ENCODE results near the gene PCK1. TPM values are rescaled to one million over a fixed set of nuclear protein-coding genes. Genes with fewer than 3 reads are reported as not detected.

PCK1 gene
- total and polyA plus RNA-seq, 2 of the 13 experiments (the other 11 are each of a cell fraction or from before 2014, with no cell fraction given): 6.5 to 12.6 TPM

DNA sequence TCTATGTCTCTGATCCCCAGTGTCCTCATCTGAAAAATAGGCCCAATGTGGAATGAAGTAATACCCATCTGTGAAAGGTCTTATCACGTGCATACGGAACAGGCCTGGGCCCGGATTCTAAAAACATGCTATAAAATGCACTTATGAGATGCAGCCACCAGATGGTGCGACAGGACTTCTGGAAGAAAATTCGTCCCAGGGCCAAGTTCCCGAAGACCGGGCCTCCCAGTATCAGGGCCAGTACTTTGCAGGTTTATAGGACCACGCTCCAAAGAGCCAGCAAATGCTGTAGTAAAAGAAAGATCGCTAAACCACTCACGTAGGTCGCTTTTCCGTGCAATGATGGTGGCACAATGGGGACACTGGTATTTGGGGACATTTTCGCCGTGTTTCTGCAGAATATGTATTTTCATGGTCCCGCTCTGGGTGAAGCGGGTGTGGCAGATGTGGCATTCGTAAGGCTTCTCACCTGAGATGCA is 46.6 kb upstream of the PCK1 start (continued):
- TF ChIP-seq, protein P1, sequence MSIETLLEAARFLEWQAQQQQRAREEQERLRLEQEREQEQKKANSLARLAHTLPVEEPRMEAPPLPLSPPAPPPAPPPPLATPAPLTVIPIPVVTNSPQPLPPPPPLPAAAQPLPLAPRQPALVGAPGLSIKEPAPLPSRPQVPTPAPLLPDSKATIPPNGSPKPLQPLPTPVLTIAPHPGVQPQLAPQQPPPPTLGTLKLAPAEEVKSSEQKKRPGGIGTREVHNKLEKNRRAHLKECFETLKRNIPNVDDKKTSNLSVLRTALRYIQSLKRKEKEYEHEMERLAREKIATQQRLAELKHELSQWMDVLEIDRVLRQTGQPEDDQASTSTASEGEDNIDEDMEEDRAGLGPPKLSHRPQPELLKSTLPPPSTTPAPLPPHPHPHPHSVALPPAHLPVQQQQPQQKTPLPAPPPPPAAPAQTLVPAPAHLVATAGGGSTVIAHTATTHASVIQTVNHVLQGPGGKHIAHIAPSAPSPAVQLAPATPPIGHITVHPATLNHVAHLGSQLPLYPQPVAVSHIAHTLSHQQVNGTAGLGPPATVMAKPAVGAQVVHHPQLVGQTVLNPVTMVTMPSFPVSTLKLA (IDR thresholded peaks at IDR 0.05): no peak
- TF ChIP-seq ZNF644 (CRISPR knock-in tag; IDR thresholded peaks at IDR 0.05; ENCODE audit: low read depth) (no peak), GATAD1 (CRISPR knock-in tag; IDR thresholded peaks at IDR 0.05) (no peak), MLLT10 (CRISPR knock-in tag; IDR thresholded peaks at IDR 0.05) (no peak), ZNF792 (CRISPR knock-in tag; IDR thresholded peaks at IDR 0.05) (no peak), MAFK (conservative IDR thresholded peaks at IDR 0.05 in 1 of 2, IDR thresholded peaks at IDR 0.05 in 1 of 2; ENCODE audit: low read length in 2 of 2) (no peak), ZNF720 (CRISPR knock-in tag; IDR thresholded peaks at IDR 0.05) (no peak), RBM39 (IDR thresholded peaks at IDR 0.05; ENCODE audit: low read depth, low read length, poor library complexity, severe bottlenecking) (no peak), GLI4 (CRISPR knock-in tag; IDR thresholded peaks at IDR 0.05; ENCODE audit: borderline replicate concordance) (no peak), ZNF124 (CRISPR knock-in tag; IDR thresholded peaks at IDR 0.05) (0 out of 2 replicates have a peak, but pooled peaks have one; percentile 47), EEA1 (CRISPR knock-in tag; IDR thresholded peaks at IDR 0.05; ENCODE audit: borderline replicate concordance) (no peak), ZNF496 (CRISPR knock-in tag; IDR thresholded peaks at IDR 0.05; ENCODE audit: insufficient replicate concordance) (no peak), RARG (CRISPR knock-in tag; IDR thresholded peaks at IDR 0.05; ENCODE audit: low read depth) (no peak), ZNF30 (CRISPR knock-in tag; IDR thresholded peaks at IDR 0.05) (no peak), ZNF749 (CRISPR knock-in tag; IDR thresholded peaks at IDR 0.05; ENCODE audit: borderline replicate concordance) (no peak), DPF2 (CRISPR knock-in tag; IDR thresholded peaks at IDR 0.05; ENCODE audit: borderline replicate concordance, low read depth) (no peak)
- TF ChIP-seq, protein P2, sequence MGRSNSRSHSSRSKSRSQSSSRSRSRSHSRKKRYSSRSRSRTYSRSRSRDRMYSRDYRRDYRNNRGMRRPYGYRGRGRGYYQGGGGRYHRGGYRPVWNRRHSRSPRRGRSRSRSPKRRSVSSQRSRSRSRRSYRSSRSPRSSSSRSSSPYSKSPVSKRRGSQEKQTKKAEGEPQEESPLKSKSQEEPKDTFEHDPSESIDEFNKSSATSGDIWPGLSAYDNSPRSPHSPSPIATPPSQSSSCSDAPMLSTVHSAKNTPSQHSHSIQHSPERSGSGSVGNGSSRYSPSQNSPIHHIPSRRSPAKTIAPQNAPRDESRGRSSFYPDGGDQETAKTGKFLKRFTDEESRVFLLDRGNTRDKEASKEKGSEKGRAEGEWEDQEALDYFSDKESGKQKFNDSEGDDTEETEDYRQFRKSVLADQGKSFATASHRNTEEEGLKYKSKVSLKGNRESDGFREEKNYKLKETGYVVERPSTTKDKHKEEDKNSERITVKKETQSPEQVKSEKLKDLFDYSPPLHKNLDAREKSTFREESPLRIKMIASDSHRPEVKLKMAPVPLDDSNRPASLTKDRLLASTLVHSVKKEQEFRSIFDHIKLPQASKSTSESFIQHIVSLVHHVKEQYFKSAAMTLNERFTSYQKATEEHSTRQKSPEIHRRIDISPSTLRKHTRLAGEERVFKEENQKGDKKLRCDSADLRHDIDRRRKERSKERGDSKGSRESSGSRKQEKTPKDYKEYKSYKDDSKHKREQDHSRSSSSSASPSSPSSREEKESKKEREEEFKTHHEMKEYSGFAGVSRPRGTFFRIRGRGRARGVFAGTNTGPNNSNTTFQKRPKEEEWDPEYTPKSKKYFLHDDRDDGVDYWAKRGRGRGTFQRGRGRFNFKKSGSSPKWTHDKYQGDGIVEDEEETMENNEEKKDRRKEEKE (IDR thresholded peaks at IDR 0.05): no peak
- TF ChIP-seq, protein P3, sequence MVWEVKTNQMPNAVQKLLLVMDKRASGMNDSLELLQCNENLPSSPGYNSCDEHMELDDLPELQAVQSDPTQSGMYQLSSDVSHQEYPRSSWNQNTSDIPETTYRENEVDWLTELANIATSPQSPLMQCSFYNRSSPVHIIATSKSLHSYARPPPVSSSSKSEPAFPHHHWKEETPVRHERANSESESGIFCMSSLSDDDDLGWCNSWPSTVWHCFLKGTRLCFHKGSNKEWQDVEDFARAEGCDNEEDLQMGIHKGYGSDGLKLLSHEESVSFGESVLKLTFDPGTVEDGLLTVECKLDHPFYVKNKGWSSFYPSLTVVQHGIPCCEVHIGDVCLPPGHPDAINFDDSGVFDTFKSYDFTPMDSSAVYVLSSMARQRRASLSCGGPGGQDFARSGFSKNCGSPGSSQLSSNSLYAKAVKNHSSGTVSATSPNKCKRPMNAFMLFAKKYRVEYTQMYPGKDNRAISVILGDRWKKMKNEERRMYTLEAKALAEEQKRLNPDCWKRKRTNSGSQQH (CRISPR knock-in tag; IDR thresholded peaks at IDR 0.05; ENCODE audit: low read depth): peak; percentile 55; the same call in 1 of the 2 replicates
- TF ChIP-seq, protein P4, sequence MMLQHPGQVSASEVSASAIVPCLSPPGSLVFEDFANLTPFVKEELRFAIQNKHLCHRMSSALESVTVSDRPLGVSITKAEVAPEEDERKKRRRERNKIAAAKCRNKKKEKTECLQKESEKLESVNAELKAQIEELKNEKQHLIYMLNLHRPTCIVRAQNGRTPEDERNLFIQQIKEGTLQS (CRISPR knock-in tag; IDR thresholded peaks at IDR 0.05): no peak
- TF ChIP-seq, protein P5, sequence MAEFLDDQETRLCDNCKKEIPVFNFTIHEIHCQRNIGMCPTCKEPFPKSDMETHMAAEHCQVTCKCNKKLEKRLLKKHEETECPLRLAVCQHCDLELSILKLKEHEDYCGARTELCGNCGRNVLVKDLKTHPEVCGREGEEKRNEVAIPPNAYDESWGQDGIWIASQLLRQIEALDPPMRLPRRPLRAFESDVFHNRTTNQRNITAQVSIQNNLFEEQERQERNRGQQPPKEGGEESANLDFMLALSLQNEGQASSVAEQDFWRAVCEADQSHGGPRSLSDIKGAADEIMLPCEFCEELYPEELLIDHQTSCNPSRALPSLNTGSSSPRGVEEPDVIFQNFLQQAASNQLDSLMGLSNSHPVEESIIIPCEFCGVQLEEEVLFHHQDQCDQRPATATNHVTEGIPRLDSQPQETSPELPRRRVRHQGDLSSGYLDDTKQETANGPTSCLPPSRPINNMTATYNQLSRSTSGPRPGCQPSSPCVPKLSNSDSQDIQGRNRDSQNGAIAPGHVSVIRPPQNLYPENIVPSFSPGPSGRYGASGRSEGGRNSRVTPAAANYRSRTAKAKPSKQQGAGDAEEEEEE (CRISPR knock-in tag; IDR thresholded peaks at IDR 0.05; ENCODE audit: borderline replicate concordance): no peak
- TF ChIP-seq, protein P6, sequence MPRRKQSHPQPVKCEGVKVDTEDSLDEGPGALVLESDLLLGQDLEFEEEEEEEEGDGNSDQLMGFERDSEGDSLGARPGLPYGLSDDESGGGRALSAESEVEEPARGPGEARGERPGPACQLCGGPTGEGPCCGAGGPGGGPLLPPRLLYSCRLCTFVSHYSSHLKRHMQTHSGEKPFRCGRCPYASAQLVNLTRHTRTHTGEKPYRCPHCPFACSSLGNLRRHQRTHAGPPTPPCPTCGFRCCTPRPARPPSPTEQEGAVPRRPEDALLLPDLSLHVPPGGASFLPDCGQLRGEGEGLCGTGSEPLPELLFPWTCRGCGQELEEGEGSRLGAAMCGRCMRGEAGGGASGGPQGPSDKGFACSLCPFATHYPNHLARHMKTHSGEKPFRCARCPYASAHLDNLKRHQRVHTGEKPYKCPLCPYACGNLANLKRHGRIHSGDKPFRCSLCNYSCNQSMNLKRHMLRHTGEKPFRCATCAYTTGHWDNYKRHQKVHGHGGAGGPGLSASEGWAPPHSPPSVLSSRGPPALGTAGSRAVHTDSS (CRISPR knock-in tag; conservative IDR thresholded peaks at IDR 0.05): no peak
